Neural cell (in vitro differentiated cells): ENCODE data around the gene RFTN1. TPM values are rescaled to one million over a fixed set of nuclear protein-coding genes. Genes with fewer than 3 reads are reported as not detected.

Source experiments
- H2AFZ ChIP-seq: fragments of 200-600, 300-800 bp; sonication (generic), shearing (Covaris generic); 2 replicates; pipeline ENCODE4 v1.6.0; 2014; ENCODE audit warnings: low read depth, mild to moderate bottlenecking, antibody characterized with exemption, low read length, moderate library complexity
- H3F3A ChIP-seq: fragments of 200-600 bp; shearing (Covaris generic); 2 replicates; pipeline ENCODE4 v1.6.1; 2016; ENCODE audit warnings: mild to moderate bottlenecking, moderate library complexity, mixed read lengths, antibody characterized with exemption, low read length; ENCODE audit not compliant: insufficient read depth, poor library complexity, severe bottlenecking
- H3K27ac ChIP-seq: fragments of 200-600, 300-800 bp; sonication (generic), shearing (Covaris generic); 2 replicates; pipeline ENCODE4 v1.5.1; 2014; ENCODE audit warnings: mild to moderate bottlenecking, low read length, moderate library complexity
- H3K27me3 ChIP-seq: fragments of 300-800, 200-600 bp; sonication (generic), shearing (Covaris generic); 2 replicates; pipeline ENCODE4 v1.6.0; 2014; ENCODE audit warnings: mild to moderate bottlenecking, low read depth, low read length, moderate library complexity; ENCODE audit not compliant: insufficient read depth
- H3K36me3 ChIP-seq: fragments of 300-800, 200-600 bp; sonication (generic), shearing (Covaris generic); 2 replicates; pipeline ENCODE4 v1.5.1; 2014; ENCODE audit warnings: mild to moderate bottlenecking, antibody characterized with exemption, low read length, moderate library complexity; ENCODE audit not compliant: insufficient read depth
- H3K4me2 ChIP-seq: fragments of 300-800, 200-600 bp; sonication (generic), shearing (Covaris generic); 2 replicates; pipeline ENCODE4 v1.6.0; 2014; ENCODE audit warnings: mild to moderate bottlenecking, low read length
- H3K4me3 ChIP-seq: fragments of 300-800, 200-600 bp; sonication (generic), shearing (Covaris generic); 2 replicates; pipeline ENCODE4 v1.5.1; 2014; ENCODE audit warnings: mild to moderate bottlenecking, low read length, moderate library complexity
- H3K79me2 ChIP-seq: fragments of 200-600 bp; shearing (Covaris generic); replicated peaks from 2 replicates; pipeline ENCODE4 v1.6.0; 2014; ENCODE audit warnings: mild to moderate bottlenecking, low read length, moderate library complexity; ENCODE audit not compliant: insufficient read depth
- H3K9ac ChIP-seq: fragments of 300-800, 200-600 bp; sonication (generic), shearing (Covaris generic); 2 replicates; pipeline ENCODE4 v1.6.1; 2016; ENCODE audit warnings: mild to moderate bottlenecking, low read length, mixed read lengths
- H3K9me2 ChIP-seq: fragments of 200-600 bp; shearing (Covaris generic); 2 replicates; pipeline ENCODE4 v1.6.1; 2016; ENCODE audit warnings: mild to moderate bottlenecking, low read length, mixed read lengths; ENCODE audit not compliant: insufficient read depth
- H3K9me3 ChIP-seq: fragments of 200-600, 300-800 bp; sonication (generic), shearing (Covaris generic); 2 replicates; pipeline ENCODE4 v1.6.1; 2016; ENCODE audit warnings: mild to moderate bottlenecking, mixed run types, low read length, moderate library complexity, mixed read lengths
- H4K20me1 ChIP-seq: fragments of 200-600 bp; shearing (Covaris generic); 2 replicates; pipeline ENCODE4 v1.6.1; 2016; ENCODE audit warnings: mild to moderate bottlenecking, mixed run types; ENCODE audit not compliant: insufficient read depth
- EP300 ChIP-seq: fragments of 450-650 bp; conservative IDR thresholded peaks from 2 replicates; pipeline ENCODE4 v1.6.1; 2014; ENCODE audit warnings: antibody characterized with exemption, mild to moderate bottlenecking, moderate library complexity; ENCODE audit not compliant: poor library complexity, severe bottlenecking
- EZH2 ChIP-seq: fragments of 200-600, 300-800 bp; shearing (Covaris generic), sonication (generic); IDR thresholded peaks from 2 replicates; pipeline ENCODE4 v1.6.1; 2014; ENCODE audit warnings: antibody characterized with exemption, low read length, borderline replicate concordance, mild to moderate bottlenecking; ENCODE audit not compliant: insufficient read depth, poor library complexity, severe bottlenecking
- MXI1 ChIP-seq: fragments of 450-650 bp; conservative IDR thresholded peaks from 2 replicates; pipeline ENCODE4 v1.6.1; 2014; ENCODE audit warnings: antibody characterized with exemption, mild to moderate bottlenecking; ENCODE audit not compliant: poor library complexity, severe bottlenecking
- POLR2AphosphoS5 ChIP-seq: IDR thresholded peaks from 2 replicates; pipeline ENCODE4 v1.6.1; 2012
- RAD21 ChIP-seq: fragments of 450-650 bp; conservative IDR thresholded peaks from 2 replicates; pipeline ENCODE4 v1.6.1; 2014; ENCODE audit warnings: antibody characterized with exemption, mild to moderate bottlenecking, moderate library complexity
- SMC3 ChIP-seq: fragments of 450-650 bp; conservative IDR thresholded peaks from 2 replicates; pipeline ENCODE4 v1.6.1; 2014; ENCODE audit warnings: antibody characterized with exemption, mild to moderate bottlenecking, moderate library complexity; ENCODE audit not compliant: poor library complexity
- TAF1 ChIP-seq: IDR thresholded peaks from 2 replicates; pipeline ENCODE4 v1.6.1; 2012; ENCODE audit warnings: low read depth
- polyA plus RNA-seq: library from polyadenylated mRNA; depleted of rRNA; stranded (reverse); fragments of >200 nt; gene quantifications from 2 replicates; pipeline ENCODE4 v1.2.3, GENCODE V29; 2014
- TF ChIP-seq, protein P1 (sequence below): fragments of 450-650 bp; IDR thresholded peaks from 2 replicates; pipeline ENCODE4 v1.5.1; 2014; ENCODE audit warnings: antibody characterized with exemption, mild to moderate bottlenecking, moderate library complexity; ENCODE audit not compliant: poor library complexity, severe bottlenecking
- TF ChIP-seq, protein P2 (sequence below): IDR thresholded peaks from 2 replicates; pipeline ENCODE4 v1.6.1; 2012; ENCODE audit warnings: borderline replicate concordance

The RFTN1 gene
- polyA plus RNA-seq, 1 donor from 2014 or later = 36.8 TPM

DNA sequence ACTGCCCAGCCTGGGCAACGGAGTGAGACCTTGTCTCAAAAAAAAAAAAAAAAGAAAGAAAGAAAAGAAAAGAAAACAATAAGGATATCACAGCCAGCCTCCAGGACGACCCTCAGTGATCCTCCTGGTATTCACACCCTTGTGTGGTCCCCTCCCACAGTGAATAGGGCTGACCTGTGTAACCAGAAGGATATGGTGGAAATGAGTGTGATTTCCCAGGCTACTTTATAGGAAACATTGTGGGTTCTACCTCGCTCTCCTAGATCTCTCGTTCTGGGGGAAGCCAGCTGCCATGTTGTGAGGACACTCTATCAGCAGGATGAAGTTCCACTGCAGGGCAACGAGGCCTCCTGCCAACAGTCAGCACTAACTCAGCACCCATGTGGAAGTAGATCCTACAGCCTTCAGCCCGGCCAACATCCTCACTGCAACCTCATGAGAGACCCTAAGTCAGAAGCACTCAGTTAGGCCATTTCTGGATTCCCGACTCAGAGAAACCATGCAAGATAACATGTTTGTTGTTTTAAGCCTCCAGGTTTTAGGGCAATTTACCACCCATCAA is 11.1 kb downstream of the RFTN1 start:
- Histone ChIP-seq H3K4me2 (no peak overlapping the region), H3K4me3 (no peak overlapping the region), H3K36me3 (no peaks in the 10 kb centered on the region), H2AFZ (no peak overlapping the region), H3K9ac (no peak overlapping the region), H3K27ac (no peak overlapping the region), H3K27me3 (no peaks in the 10 kb centered on the region), H3K79me2 (peaks cover 5% of the 10 kb centered on the region), H3K9me3 (no peaks in the 10 kb centered on the region), H3K9me2 (no peaks in the 10 kb centered on the region), H3F3A (no peaks in the 10 kb centered on the region), H4K20me1 (no peaks in the 10 kb centered on the region)
- TF ChIP-seq POLR2AphosphoS5 (no peak), RAD21 (no peak), SMC3 (no peak), MXI1 (no peak), TAF1 (no peak), EP300 (no peak), EZH2 (no peak)
- TF ChIP-seq, protein P1, sequence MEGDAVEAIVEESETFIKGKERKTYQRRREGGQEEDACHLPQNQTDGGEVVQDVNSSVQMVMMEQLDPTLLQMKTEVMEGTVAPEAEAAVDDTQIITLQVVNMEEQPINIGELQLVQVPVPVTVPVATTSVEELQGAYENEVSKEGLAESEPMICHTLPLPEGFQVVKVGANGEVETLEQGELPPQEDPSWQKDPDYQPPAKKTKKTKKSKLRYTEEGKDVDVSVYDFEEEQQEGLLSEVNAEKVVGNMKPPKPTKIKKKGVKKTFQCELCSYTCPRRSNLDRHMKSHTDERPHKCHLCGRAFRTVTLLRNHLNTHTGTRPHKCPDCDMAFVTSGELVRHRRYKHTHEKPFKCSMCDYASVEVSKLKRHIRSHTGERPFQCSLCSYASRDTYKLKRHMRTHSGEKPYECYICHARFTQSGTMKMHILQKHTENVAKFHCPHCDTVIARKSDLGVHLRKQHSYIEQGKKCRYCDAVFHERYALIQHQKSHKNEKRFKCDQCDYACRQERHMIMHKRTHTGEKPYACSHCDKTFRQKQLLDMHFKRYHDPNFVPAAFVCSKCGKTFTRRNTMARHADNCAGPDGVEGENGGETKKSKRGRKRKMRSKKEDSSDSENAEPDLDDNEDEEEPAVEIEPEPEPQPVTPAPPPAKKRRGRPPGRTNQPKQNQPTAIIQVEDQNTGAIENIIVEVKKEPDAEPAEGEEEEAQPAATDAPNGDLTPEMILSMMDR = no peak
- TF ChIP-seq, protein P2, sequence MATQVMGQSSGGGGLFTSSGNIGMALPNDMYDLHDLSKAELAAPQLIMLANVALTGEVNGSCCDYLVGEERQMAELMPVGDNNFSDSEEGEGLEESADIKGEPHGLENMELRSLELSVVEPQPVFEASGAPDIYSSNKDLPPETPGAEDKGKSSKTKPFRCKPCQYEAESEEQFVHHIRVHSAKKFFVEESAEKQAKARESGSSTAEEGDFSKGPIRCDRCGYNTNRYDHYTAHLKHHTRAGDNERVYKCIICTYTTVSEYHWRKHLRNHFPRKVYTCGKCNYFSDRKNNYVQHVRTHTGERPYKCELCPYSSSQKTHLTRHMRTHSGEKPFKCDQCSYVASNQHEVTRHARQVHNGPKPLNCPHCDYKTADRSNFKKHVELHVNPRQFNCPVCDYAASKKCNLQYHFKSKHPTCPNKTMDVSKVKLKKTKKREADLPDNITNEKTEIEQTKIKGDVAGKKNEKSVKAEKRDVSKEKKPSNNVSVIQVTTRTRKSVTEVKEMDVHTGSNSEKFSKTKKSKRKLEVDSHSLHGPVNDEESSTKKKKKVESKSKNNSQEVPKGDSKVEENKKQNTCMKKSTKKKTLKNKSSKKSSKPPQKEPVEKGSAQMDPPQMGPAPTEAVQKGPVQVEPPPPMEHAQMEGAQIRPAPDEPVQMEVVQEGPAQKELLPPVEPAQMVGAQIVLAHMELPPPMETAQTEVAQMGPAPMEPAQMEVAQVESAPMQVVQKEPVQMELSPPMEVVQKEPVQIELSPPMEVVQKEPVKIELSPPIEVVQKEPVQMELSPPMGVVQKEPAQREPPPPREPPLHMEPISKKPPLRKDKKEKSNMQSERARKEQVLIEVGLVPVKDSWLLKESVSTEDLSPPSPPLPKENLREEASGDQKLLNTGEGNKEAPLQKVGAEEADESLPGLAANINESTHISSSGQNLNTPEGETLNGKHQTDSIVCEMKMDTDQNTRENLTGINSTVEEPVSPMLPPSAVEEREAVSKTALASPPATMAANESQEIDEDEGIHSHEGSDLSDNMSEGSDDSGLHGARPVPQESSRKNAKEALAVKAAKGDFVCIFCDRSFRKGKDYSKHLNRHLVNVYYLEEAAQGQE = no peak

DNA sequence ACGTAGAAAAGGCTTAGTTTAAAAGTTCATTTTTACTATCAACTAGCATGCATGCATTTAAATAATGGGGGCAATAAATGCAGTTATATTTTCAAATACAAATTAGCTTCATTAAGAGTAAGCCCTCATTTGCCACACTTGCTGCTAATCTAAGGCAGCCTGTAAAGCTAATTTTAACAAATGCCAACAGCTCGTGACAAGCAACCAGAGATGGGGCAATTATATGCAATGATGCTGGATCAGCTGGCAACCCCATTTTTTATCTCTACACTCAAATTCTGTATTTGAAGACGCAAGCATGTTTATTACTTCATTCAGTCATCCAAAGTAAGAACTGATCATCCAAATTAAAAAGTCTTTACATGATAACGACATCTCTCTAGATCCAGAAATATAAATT is 12.1 kb downstream of the RFTN1 start:
- Histone ChIP-seq H3K9me2 (no peaks in the 10 kb centered on the region), H3K4me2 (no peak overlapping the region), H3K79me2 (no peaks in the 10 kb centered on the region)

More for the DNA sequence above, 12.1 kb downstream of the RFTN1 start:
- Histone ChIP-seq H2AFZ (no peak overlapping the region), H3F3A (no peaks in the 10 kb centered on the region), H3K27ac (no peak overlapping the region), H4K20me1 (no peaks in the 10 kb centered on the region), H3K4me3 (no peak overlapping the region), H3K9ac (no peak overlapping the region), H3K36me3 (no peaks in the 10 kb centered on the region), H3K27me3 (no peaks in the 10 kb centered on the region), H3K9me3 (no peaks in the 10 kb centered on the region)
- TF ChIP-seq, protein P2 = no peak
- TF ChIP-seq POLR2AphosphoS5 = no peak
